ENCODE measurements around the gene HSP90AB1. TPM values are rescaled to one million over a fixed set of nuclear protein-coding genes. Genes with fewer than 3 reads are reported as not detected.

HSP90AB1 gene
- total and polyA plus RNA-seq, 12 donors: 235 to 1,053 (median 904) TPM

- no peak for TF ChIP-seq CTCF (IDR thresholded peaks at IDR 0.05)
- ATAC-seq (no peak), DNase-seq (no peak)
- Histone ChIP-seq H3K27me3 (no peaks in the 10 kb centered on the region), H3K36me3 (no peaks in the 10 kb centered on the region), H3K4me1 (peaks cover 35 to 97% (median 88%) of the 10 kb centered on the region in 9 donors), H3K27ac (peak overlapping the region; percentile 82 to 98 (median 94)), H3K9me3 (no peaks in the 10 kb centered on the region), H3K4me3 (peak overlapping the region in 1 of 10 donors; percentile 87)
- WGBS, 2 donors: 61 to 75% methylated on average over 4 of the region's 4 CpGs
- intact Hi-C loops (cut with DNase I): loop anchor here in 3 of 10 donors (1.0 to 10.0 kb wide), 4 partner anchors 13 to 446 kb away; partner anchors contain the start of genes SLC35B2 (in 1 of the 3) and VEGFA (in 1 of the 3)
These were observed 26.0 kb upstream of the HSP90AB1 start for GRCh38 chr6:44220913-44221290.

DNA sequence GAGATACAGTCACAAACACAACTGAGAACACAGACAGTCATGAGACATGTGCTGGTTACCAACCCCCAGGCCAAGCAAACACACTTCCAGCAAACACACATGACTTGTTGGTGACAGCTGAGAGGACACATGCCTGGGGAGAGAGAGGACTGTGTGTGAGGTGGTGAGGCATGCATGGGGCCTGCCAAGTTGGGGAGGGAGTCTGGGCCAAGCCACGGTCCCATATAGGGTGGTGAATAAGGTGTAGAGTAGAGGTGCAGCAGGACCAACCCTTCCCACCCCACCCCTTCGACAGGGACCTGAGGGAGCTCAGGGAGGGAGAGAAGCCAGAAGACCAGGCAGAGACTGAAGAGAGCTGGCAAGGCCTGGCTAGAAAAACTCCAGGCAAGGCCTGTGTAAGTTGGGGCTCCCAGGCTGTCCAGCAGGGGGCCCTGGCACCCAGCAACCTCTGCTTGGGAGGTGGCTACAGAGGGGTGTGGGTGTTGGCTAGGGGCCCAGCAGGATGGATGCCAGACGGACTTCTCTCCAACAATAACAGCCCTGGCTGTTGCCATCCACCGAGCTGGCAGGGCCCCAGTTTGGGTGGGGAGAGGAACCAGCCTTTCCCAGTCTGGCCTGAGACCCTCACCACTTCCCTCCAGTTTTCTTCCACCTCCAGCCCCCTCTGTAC is 25.5 kb upstream of the HSP90AB1 start:
- intact Hi-C loops (cut with DNase I): loop anchor here in 3 of 10 donors (1.0 to 10.0 kb wide), 4 partner anchors 13 to 447 kb away; partner anchors contain the start of genes SLC35B2 (in 1 of the 3) and VEGFA (in 1 of the 3)
- peak; percentile 61 to 93 (median 80) for TF ChIP-seq CTCF (IDR thresholded peaks at IDR 0.05)
- 5 to 10% methylated on average over 4 of the region's 4 CpGs for WGBS, 2 donors
- peaks cover 40 to 97% (median 92%) of the 10 kb centered on the region in 9 donors for H3K4me1 ChIP-seq
- peak overlapping the region in 5 of 10 donors; percentile 72 to 87 (median 75) for H3K4me3 ChIP-seq
- ATAC-seq (peak; percentile 35 to 80 (median 68)), DNase-seq (peak; percentile 92 to 94)
- H3K9me3 ChIP-seq: no peaks in the 10 kb centered on the region
- peak overlapping the region; percentile 82 to 98 (median 94) for H3K27ac ChIP-seq
- no peaks in the 10 kb centered on the region for H3K36me3 ChIP-seq
- H3K27me3 ChIP-seq: no peaks in the 10 kb centered on the region

DNA sequence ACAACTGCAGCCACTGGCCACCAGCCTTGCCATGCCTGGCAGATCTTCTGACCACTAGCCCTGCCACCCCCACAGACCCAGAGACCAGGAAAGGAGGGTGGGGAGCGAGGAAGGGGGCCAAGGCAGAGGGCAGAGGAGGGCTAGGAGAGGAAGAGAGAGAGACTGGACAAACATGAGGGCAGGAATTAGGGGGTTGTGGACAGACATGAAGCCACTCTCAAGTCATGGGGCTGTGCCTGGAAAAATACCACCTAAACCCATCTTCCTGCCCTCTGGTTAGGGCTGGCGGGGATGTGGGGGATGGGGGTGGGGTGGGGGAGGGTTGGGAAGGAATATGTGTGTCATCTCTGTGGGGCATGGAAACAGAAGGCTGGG is 25.0 kb upstream of the HSP90AB1 start:
- no peak for TF ChIP-seq CTCF (IDR thresholded peaks at IDR 0.05)
- Histone ChIP-seq H3K27me3 (no peaks in the 10 kb centered on the region), H3K27ac (peak overlapping the region; percentile 82 to 98 (median 94)), H3K4me1 (peaks cover 41 to 97% (median 92%) of the 10 kb centered on the region in 9 donors), H3K36me3 (no peaks in the 10 kb centered on the region), H3K4me3 (peak overlapping the region in 5 of 10 donors; percentile 72 to 87 (median 75)), H3K9me3 (no peaks in the 10 kb centered on the region)
- intact Hi-C loops (cut with DNase I): loop anchor here in 3 of 10 donors (1.0 to 10.0 kb wide), 4 partner anchors 12 to 447 kb away; partner anchors contain the start of genes SLC35B2 (in 1 of the 3) and VEGFA (in 1 of the 3)
- 39 to 64% methylated on average over 2 of the region's 2 CpGs for WGBS, 2 donors
- no peak for ATAC-seq
- DNase-seq: no peak

DNA sequence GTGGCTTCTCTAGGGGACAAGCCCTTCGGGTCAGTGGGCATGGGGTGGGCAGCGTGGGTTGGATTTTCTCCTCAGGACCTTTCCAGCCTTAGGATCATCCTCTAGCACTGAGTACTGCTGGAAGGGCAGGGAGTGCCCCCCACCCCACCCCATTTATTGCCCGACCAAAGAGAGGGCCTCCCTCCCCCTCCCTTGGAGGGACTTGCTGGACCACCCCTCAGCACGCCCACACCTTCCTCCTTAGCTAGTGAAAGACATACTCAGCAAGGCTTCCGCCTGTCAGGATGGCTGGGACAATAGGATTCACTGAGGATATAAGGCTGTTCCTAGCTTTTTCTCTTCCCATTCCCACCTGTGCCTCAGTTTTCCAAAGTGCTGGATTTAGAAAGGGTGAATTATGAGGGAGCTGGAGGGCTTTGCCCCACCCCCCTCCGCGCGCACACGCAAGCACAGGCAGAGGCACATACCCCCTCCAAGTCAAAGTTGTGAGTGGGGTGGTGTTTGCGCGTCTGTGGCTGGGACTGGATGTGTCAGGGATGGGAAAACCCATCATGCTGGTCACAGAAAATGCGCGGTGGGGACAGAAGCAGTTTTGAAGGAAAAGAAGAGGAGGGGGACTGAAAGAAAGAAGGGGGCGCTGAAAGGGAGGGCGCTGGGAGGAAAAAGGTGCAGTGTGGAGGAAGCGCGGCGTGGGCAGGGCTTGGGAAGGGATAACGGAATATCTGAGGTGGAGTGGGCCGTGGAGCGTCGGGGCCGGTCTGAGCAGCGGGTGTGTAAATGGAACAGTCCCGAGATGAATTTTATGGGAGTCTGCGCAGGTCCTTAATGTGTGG is 24.2 kb upstream of the HSP90AB1 start:
- peak overlapping the region in 9 of 10 donors; percentile 67 to 87 (median 75) for H3K4me3 ChIP-seq
- H3K9me3 ChIP-seq: no peaks in the 10 kb centered on the region
- peaks cover 45 to 97% (median 92%) of the 10 kb centered on the region in 9 donors for H3K4me1 ChIP-seq
- intact Hi-C loops (cut with DNase I): loop anchor here in 1 of 10 donors (10.0 kb wide), 1 partner anchor 448 kb away; the partner anchor contains the start of gene VEGFA
- DNase-seq: peak in 1 of 2 donors; percentile 23
- H3K27ac ChIP-seq: peak overlapping the region; percentile 82 to 98 (median 94)
- no peaks in the 10 kb centered on the region for H3K36me3 ChIP-seq
- ATAC-seq: no peak
- 14 to 17% methylated on average over 26 of the region's 26 CpGs for WGBS, 2 donors
- TF ChIP-seq CTCF (IDR thresholded peaks at IDR 0.05): no peak
- no peaks in the 10 kb centered on the region for H3K27me3 ChIP-seq
